GM12878 (cell line): ENCODE results near the gene AXIN1.

ENCODE experiments used
- CHD4 ChIP-seq: fragments of 200-600 bp; sonication (generic); IDR thresholded peaks from 2 replicates; pipeline ENCODE4 v1.6.1; 2016; ENCODE audit warnings: mild to moderate bottlenecking
- CTCF ChIP-seq, 3 experiments: IDR thresholded peaks in 2 of 3; conservative IDR thresholded peaks in 1 of 3; 2 replicates each; pipeline ENCODE4 v1.5.1; 2011; ENCODE audit warnings: low read depth in 3 of 3, low read length in 3 of 3, mild to moderate bottlenecking in 3 of 3, control low read depth in 2 of 3, moderate library complexity in 2 of 3, inconsistent platforms in 1 of 3, mixed read lengths in 1 of 3; ENCODE audit not compliant: control insufficient read depth in 2 of 3, insufficient read depth in 1 of 3; ENCODE audit errors: extremely low read depth in 1 of 3
- MAX ChIP-seq: IDR thresholded peaks from 2 replicates; pipeline ENCODE4 v1.6.1; 2012; ENCODE audit warnings: low read depth, low read length, improper control_type of control experiment
- MYC ChIP-seq: IDR thresholded peaks from 2 replicates; pipeline ENCODE4 v1.6.1; 2011; ENCODE audit warnings: mild to moderate bottlenecking, low read length, moderate library complexity, inconsistent platforms; ENCODE audit not compliant: insufficient read depth, insufficient replicate concordance, insufficient read length, severe bottlenecking
- NFYB ChIP-seq: IDR thresholded peaks from 2 replicates; pipeline ENCODE4 v1.6.1; 2011; ENCODE audit warnings: low read depth, mild to moderate bottlenecking, low read length, improper control_type of control experiment, moderate library complexity; ENCODE audit not compliant: insufficient read depth
- POLR2A ChIP-seq: IDR thresholded peaks from 2 replicates; pipeline ENCODE4 v1.6.1; 2011; ENCODE audit warnings: low read depth, mild to moderate bottlenecking, low read length
- SIN3A ChIP-seq: IDR thresholded peaks from 2 replicates; pipeline ENCODE4 v1.6.1; 2012; ENCODE audit warnings: low read depth, low read length, improper control_type of control experiment

- no peak for TF ChIP-seq NFYB
- TF ChIP-seq MAX: no peak
- TF ChIP-seq SIN3A: no peak
- TF ChIP-seq MYC: no peak
- no peak for TF ChIP-seq POLR2A
- no peak for TF ChIP-seq CHD4
- TF ChIP-seq CTCF (IDR thresholded peaks at IDR 0.05 in 2 of 3, conservative IDR thresholded peaks at IDR 0.05 in 1 of 3; ENCODE audit: control insufficient read depth in 2 of 3, extremely low read depth in 1 of 3, insufficient read depth in 1 of 3, low read depth in 3 of 3, low read length in 3 of 3): no peak
Observed at GRCh38 chr16:360698-361336, 8.3 kb upstream of the AXIN1 start.
